Stomach (tissue), 9 donors: ENCODE results near the gene PPP1R37. TPM values are rescaled to one million over a fixed set of nuclear protein-coding genes. Genes with fewer than 3 reads are reported as not detected.

ENCODE experiments used
- DNase-seq, 2 donors: peaks; one replicate each; pipeline versions ENCODE4 v3.0.0 to v3.0.0-alpha.2; 2013 to 2019
- H3K27ac ChIP-seq, 5 donors: fragments of 200-600 bp in 4 of 5; sonication (generic) in 4 of 5; one replicate each; pipeline ENCODE4 v1.5.1; 2013 to 2019; ENCODE audit warnings: mild to moderate bottlenecking in 1 of 5, moderate library complexity in 1 of 5
- H3K27me3 ChIP-seq, 3 donors: fragments of 200-600 bp; sonication (generic); one replicate each; pipeline ENCODE4 v1.5.1; 2017 to 2019; ENCODE audit warnings: mixed run types in 1 of 3
- H3K36me3 ChIP-seq, 4 donors: fragments of 200-600 bp; sonication (generic); 1 replicate in 3 of 4; 2 replicates in 1 of 4; pipeline ENCODE4 v1.5.1; 2016 to 2019
- H3K4me1 ChIP-seq, 4 donors: fragments of 200-600 bp; sonication (generic); one replicate each; pipeline ENCODE4 v1.5.1; 2016 to 2019
- H3K4me3 ChIP-seq, 4 donors: fragments of 200-600 bp; sonication (generic) in 3 of 4; one replicate each; pipeline ENCODE4 v1.5.1; 2016 to 2019; ENCODE audit warnings: mild to moderate bottlenecking in 1 of 4
- H3K9me3 ChIP-seq, 4 donors: fragments of 200-600 bp; sonication (generic); one replicate each; pipeline ENCODE4 v1.5.1; 2016 to 2019
- CTCF ChIP-seq, 7 experiments: fragments of 450-650 bp in 4 of 7; fragments of 200-600 bp in 3 of 7; sonication (generic) in 3 of 7; IDR thresholded peaks; one replicate each; pipeline ENCODE4 v1.5.1; 2016 to 2019; ENCODE audit warnings: antibody characterized with exemption in 7 of 7, control low read depth in 2 of 7, mild to moderate bottlenecking in 1 of 7
- EP300 ChIP-seq: sonication (generic); formaldehyde crosslinking; IDR thresholded peaks from one replicate; pipeline ENCODE4 v1.6.1; 2017; ENCODE audit warnings: antibody characterized with exemption
- POLR2A ChIP-seq, 4 donors: fragments of 450-650 bp; IDR thresholded peaks; one replicate each; pipeline ENCODE4 v1.6.1; 2016; ENCODE audit warnings: antibody characterized with exemption in 4 of 4, control low read depth in 2 of 4, mild to moderate bottlenecking in 1 of 4, moderate library complexity in 1 of 4
- POLR2AphosphoS5 ChIP-seq, 3 donors: sonication (generic); formaldehyde crosslinking; IDR thresholded peaks; one replicate each; pipeline ENCODE4 v1.6.1; 2016; ENCODE audit warnings: antibody characterized with exemption in 3 of 3
- WGBS, 5 donors: extraction: QIAGEN DNeasy Blood & Tissue Kit in 3 of 5; methylation state at CpG; one replicate each; pipeline versions ENCODE4 v1.1.5 to v1.1.7; 2013 to 2018; 5-methylcytosine and 5-hydroxymethylcytosine counted together
- intact Hi-C: fragments of 100-400 bp; cut with DNase I; formaldehyde crosslinking; loops from one replicate; pipeline ENCODE4 v1.15.1; 2023; ENCODE audit warnings: low total_unique reads
- polyA plus RNA-seq, 3 donors: library from polyadenylated mRNA; stranded (reverse); fragments of 200-250 nt; gene quantifications; one replicate each; pipeline ENCODE4 v1.2.3, GENCODE V29; 2013
- total RNA-seq, 5 donors: library from RNA; depleted of rRNA; stranded (reverse); fragments of >200 nt; gene quantifications; one replicate each; pipeline versions ENCODE4 v1.1.0 to v1.2.3, GENCODE V29; 2014 to 2016
- donor health status: healthy with polysubstance abuse.
- donor health status: Bipolar disorder and iron deficiency.
- donor health status: healthy.

PPP1R37 gene
- total and polyA plus RNA-seq, 8 donors, result 25.7 to 268 (median 53.9) TPM

DNA sequence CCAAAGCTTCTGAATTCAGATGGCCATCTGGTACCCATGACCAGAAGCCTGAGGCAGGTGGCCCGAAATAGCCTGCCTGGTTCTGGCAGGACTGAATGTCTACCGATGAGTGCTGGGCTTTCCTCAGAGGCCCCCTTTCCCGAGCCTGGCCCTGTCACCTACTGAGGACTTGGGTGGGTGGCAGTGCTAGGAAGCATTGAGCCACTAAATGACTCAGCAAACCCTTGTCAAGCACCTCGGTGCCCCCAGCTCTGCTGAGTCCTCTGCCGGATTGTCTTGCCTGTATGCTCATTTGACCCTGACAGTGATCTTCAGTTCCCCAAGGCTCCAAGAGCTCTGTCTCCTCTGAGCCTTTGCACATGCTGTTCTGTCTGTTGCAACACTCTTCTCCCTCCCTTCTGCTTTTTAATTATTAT, 17.9 kb downstream of the PPP1R37 start:
- peak overlapping the region in 2 of 5 donors; percentile 9 to 14 for H3K27ac ChIP-seq
- no peaks in the 10 kb centered on the region for H3K36me3 ChIP-seq
- H3K4me1 ChIP-seq, result peaks cover 32 to 79% (median 62%) of the 10 kb centered on the region in 4 donors
- WGBS, 5 donors, result 64 to 83% (median 73%) methylated on average over 4 to 5 of the region's 5 CpGs
- no peaks in the 10 kb centered on the region for H3K9me3 ChIP-seq
- DNase-seq, result no peak
- TF ChIP-seq POLR2A (IDR thresholded peaks at IDR 0.05) (no peak), POLR2AphosphoS5 (IDR thresholded peaks at IDR 0.05) (no peak), CTCF (IDR thresholded peaks at IDR 0.05) (no peak), EP300 (no peak)
- no peak overlapping the region for H3K4me3 ChIP-seq
- H3K27me3 ChIP-seq, result no peaks in the 10 kb centered on the region
- intact Hi-C loops, result no loop called here

GRCh38 chr19:45112111-45112827, 19.3 kb downstream of the PPP1R37 start:
- Histone ChIP-seq H3K36me3 (no peaks in the 10 kb centered on the region), H3K27ac (peak overlapping the region; percentile 66 to 80 (median 75)), H3K9me3 (no peaks in the 10 kb centered on the region), H3K4me3 (no peak overlapping the region), H3K27me3 (no peaks in the 10 kb centered on the region), H3K4me1 (peaks cover 40 to 87% (median 71%) of the 10 kb centered on the region in 4 donors)
- no peak for DNase-seq
- intact Hi-C loops, result no loop called here
- 75 to 88% (median 84%) methylated on average over 11 of the region's 11 CpGs for WGBS, 5 donors
- no peak for TF ChIP-seq CTCF (IDR thresholded peaks at IDR 0.05)
- no peak for TF ChIP-seq EP300
- no peak for TF ChIP-seq POLR2A (IDR thresholded peaks at IDR 0.05)
- no peak for TF ChIP-seq POLR2AphosphoS5 (IDR thresholded peaks at IDR 0.05)

DNA sequence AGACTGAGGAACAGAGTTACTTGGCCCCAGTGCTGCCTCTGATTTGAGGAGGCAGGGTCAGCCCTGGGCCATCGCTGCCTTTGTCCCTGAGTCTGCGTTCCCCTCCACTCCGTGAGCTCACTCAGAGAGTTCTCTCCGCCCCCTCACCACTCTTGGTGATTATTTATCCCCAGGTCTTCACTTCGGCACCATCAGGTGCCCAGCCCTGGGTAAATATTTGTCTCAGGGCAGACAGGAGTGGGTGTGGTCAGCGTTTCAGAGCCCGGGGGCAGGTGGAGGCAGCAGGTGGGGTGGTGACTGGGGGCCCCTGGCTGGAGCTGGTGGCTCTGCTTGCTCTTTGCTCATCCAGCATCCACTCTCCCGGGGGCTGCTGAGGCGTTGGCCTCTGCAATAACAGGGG, 20.6 kb downstream of the PPP1R37 start:
- Histone ChIP-seq H3K9me3 (no peaks in the 10 kb centered on the region), H3K27me3 (no peaks in the 10 kb centered on the region), H3K4me3 (peak overlapping the region in 1 of 4 donors; percentile 10), H3K36me3 (no peaks in the 10 kb centered on the region), H3K4me1 (peaks cover 54 to 96% (median 82%) of the 10 kb centered on the region in 4 donors), H3K27ac (peak overlapping the region; percentile 66 to 80 (median 75))
- TF ChIP-seq POLR2A (IDR thresholded peaks at IDR 0.05) (no peak), POLR2AphosphoS5 (IDR thresholded peaks at IDR 0.05) (peak in 2 of 3 donors; percentile 55), CTCF (IDR thresholded peaks at IDR 0.05) (peak in 1 of 7 experiments; percentile 4)
- peak; percentile 76 to 86 for DNase-seq
- intact Hi-C loops, result no loop called here
- WGBS, 5 donors, result 30 to 52% (median 39%) methylated on average over 9 of the region's 9 CpGs

DNA sequence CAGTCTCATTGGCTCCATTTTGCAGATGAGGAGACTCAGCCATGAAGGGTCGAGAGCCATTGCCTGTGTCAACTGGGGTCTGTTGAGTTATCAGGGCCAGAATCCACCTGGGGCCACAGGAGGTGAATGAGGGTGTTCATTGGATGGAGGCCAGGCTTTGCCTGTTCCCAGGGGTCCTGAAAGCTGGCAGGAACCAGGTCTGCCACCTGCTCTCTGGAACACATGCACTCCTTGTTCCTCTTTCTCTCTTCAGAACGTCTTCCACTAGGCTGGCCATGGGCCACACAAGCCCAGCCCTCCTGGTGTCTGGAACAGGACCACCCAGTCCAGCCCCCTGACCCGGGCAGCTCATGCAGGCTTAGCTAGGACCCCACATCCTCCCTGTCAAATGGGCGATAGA, 21.1 kb downstream of the PPP1R37 start:
- TF ChIP-seq CTCF (IDR thresholded peaks at IDR 0.05) (no peak), EP300 (no peak), POLR2AphosphoS5 (IDR thresholded peaks at IDR 0.05) (no peak), POLR2A (IDR thresholded peaks at IDR 0.05) (no peak)
- Histone ChIP-seq H3K9me3 (no peaks in the 10 kb centered on the region), H3K27me3 (no peaks in the 10 kb centered on the region), H3K4me1 (peaks cover 58 to 98% (median 86%) of the 10 kb centered on the region in 4 donors), H3K36me3 (no peaks in the 10 kb centered on the region), H3K4me3 (peak overlapping the region in 1 of 4 donors; percentile 10), H3K27ac (peak overlapping the region; percentile 34 to 80 (median 75))
- intact Hi-C loops, result no loop called here
- no peak for DNase-seq
- 57 to 70% (median 62%) methylated on average over 4 of the region's 4 CpGs for WGBS, 5 donors
